Measurements from ENCODE around the gene OPALIN. TPM values are rescaled to one million over a fixed set of nuclear protein-coding genes. Genes with fewer than 3 reads are reported as not detected.
"Not testable (repeated sequence)": the region's sequence is repeated elsewhere in the genome, so short reads cannot be mapped to it uniquely, and the experiment has no call there.

The OPALIN gene
- total RNA-seq, 2 donors from 2014 or later = not detected

GRCh38 chr10:96317067-96317833 is 41.6 kb downstream of the OPALIN start:
- no peak overlapping the region for H3K27ac ChIP-seq
- DNase-seq = no peak

GRCh38 chr10:96313344-96313743 is 45.5 kb downstream of the OPALIN start:
- no peak for TF ChIP-seq CTCF (IDR thresholded peaks at IDR 0.05)
- DNase-seq = no peak
- Histone ChIP-seq H3K4me1 (peaks cover 7% of the 10 kb centered on the region), H3K9ac (ENCODE audit: low read depth in 2 of 2, low read length in 2 of 2) (no peak overlapping the region), H3K36me3 (no peaks in the 10 kb centered on the region), H3K27ac (no peak overlapping the region), H3K4me3 (no peak overlapping the region), H3K27me3 (no peaks in the 10 kb centered on the region), H3K9me3 (no peaks in the 10 kb centered on the region)
- intact Hi-C loops (cut with DNase I) = no loop called here

More at GRCh38 chr10:96317067-96317833, 41.6 kb downstream of the OPALIN start:
- H3K4me3 ChIP-seq = no peak overlapping the region
- H3K36me3 ChIP-seq = no peaks in the 10 kb centered on the region
- no peak overlapping the region for H3K9ac ChIP-seq (ENCODE audit: low read depth in 2 of 2, low read length in 2 of 2)
- intact Hi-C loops (cut with DNase I) = no loop called here
- H3K9me3 ChIP-seq = no peaks in the 10 kb centered on the region
- H3K27me3 ChIP-seq = no peaks in the 10 kb centered on the region
- no peak for TF ChIP-seq CTCF (IDR thresholded peaks at IDR 0.05)
- no peaks in the 10 kb centered on the region for H3K4me1 ChIP-seq

- no peaks in the 10 kb centered on the region for H3K36me3 ChIP-seq
- TF ChIP-seq CTCF (IDR thresholded peaks at IDR 0.05) = no peak
Measured at GRCh38 chr10:96311180-96311715, 47.6 kb downstream of the OPALIN start.

GRCh38 chr10:96310321-96310669 is 48.5 kb downstream of the OPALIN start:
- TF ChIP-seq CTCF (IDR thresholded peaks at IDR 0.05) = no peak
- Histone ChIP-seq H3K27ac (no peak overlapping the region), H3K9me3 (no peaks in the 10 kb centered on the region), H3K9ac (ENCODE audit: low read depth in 2 of 2, low read length in 2 of 2) (no peak overlapping the region), H3K27me3 (no peaks in the 10 kb centered on the region), H3K36me3 (no peaks in the 10 kb centered on the region), H3K4me1 (peaks cover 7% of the 10 kb centered on the region), H3K4me3 (no peak overlapping the region)
- DNase-seq = no peak
- intact Hi-C loops (cut with DNase I) = no loop called here

More at GRCh38 chr10:96311180-96311715, 47.6 kb downstream of the OPALIN start:
- peaks cover 7% of the 10 kb centered on the region for H3K4me1 ChIP-seq
- H3K27ac ChIP-seq = no peak overlapping the region
- DNase-seq = no peak
- H3K4me3 ChIP-seq = no peak overlapping the region
- no peak overlapping the region for H3K9ac ChIP-seq (ENCODE audit: low read depth in 2 of 2, low read length in 2 of 2)
- intact Hi-C loops (cut with DNase I) = no loop called here
- H3K27me3 ChIP-seq = no peaks in the 10 kb centered on the region
- H3K9me3 ChIP-seq = no peaks in the 10 kb centered on the region

GRCh38 chr10:96309628-96310320 is 49.0 kb downstream of the OPALIN start:
- Histone ChIP-seq H3K9ac (ENCODE audit: low read depth in 2 of 2, low read length in 2 of 2) (no peak overlapping the region), H3K9me3 (no peaks in the 10 kb centered on the region), H3K27ac (no peak overlapping the region), H3K4me1 (peaks cover 7% of the 10 kb centered on the region), H3K4me3 (no peak overlapping the region), H3K27me3 (no peaks in the 10 kb centered on the region), H3K36me3 (no peaks in the 10 kb centered on the region)
- no peak for TF ChIP-seq CTCF (IDR thresholded peaks at IDR 0.05)
- no peak for DNase-seq
- intact Hi-C loops (cut with DNase I) = no loop called here

GRCh38 chr10:96308854-96309253 is 49.9 kb downstream of the OPALIN start:
- H3K27ac ChIP-seq; H3K9me3 ChIP-seq; H3K9ac ChIP-seq (ENCODE audit: low read depth in 2 of 2, low read length in 2 of 2); DNase-seq; H3K4me1 ChIP-seq; H3K4me3 ChIP-seq; H3K27me3 ChIP-seq; H3K36me3 ChIP-seq; intact Hi-C loops (cut with DNase I): not testable (repeated sequence)
